ENCODE measurements around the gene SCN5A.
"Not testable (repeated sequence)": the region's sequence is repeated elsewhere in the genome, so short reads cannot be mapped to it uniquely, and the experiment has no call there.

SCN5A gene

GRCh38 chr3:38576526-38577370 is 72.7 kb downstream of the SCN5A start:
- DNase-seq = no peak

- no peak for DNase-seq
Observed at GRCh38 chr3:38576131-38576525, 73.4 kb downstream of the SCN5A start.

- no peak for DNase-seq
Observed at GRCh38 chr3:38575279-38575843, 74.1 kb downstream of the SCN5A start.

GRCh38 chr3:38574411-38575278 is 74.8 kb downstream of the SCN5A start:
- DNase-seq = no peak

- no peak for DNase-seq
Observed at GRCh38 chr3:38573556-38573955, 75.9 kb downstream of the SCN5A start.

GRCh38 chr3:38573111-38573510 is 76.4 kb downstream of the SCN5A start:
- no peak for DNase-seq

- DNase-seq = no peak
Observed at GRCh38 chr3:38567498-38567897, 82.0 kb downstream of the SCN5A start.

- DNase-seq = not testable (repeated sequence)
Observed at GRCh38 chr3:38566794-38567193, 82.7 kb downstream of the SCN5A start.

GRCh38 chr3:38566215-38566528 is 83.3 kb downstream of the SCN5A start:
- no peak for DNase-seq

GRCh38 chr3:38565339-38566214 is 83.9 kb downstream of the SCN5A start:
- DNase-seq = no peak

- no peak for DNase-seq
Observed at GRCh38 chr3:38564631-38565338, 84.7 kb downstream of the SCN5A start.

GRCh38 chr3:38563886-38564270 is 85.6 kb downstream of the SCN5A start:
- no peak for DNase-seq

GRCh38 chr3:38563070-38563885 is 86.2 kb downstream of the SCN5A start:
- DNase-seq = no peak

GRCh38 chr3:38562467-38562925 is 87.0 kb downstream of the SCN5A start:
- no peak for DNase-seq

- no peak for DNase-seq
Observed at GRCh38 chr3:38561746-38562466, 87.6 kb downstream of the SCN5A start.

GRCh38 chr3:38560996-38561717 is 88.3 kb downstream of the SCN5A start:
- DNase-seq = no peak

- DNase-seq = no peak
Observed at GRCh38 chr3:38560284-38560683, 89.2 kb downstream of the SCN5A start.

- DNase-seq = no peak
Observed at GRCh38 chr3:38558864-38559263, 90.6 kb downstream of the SCN5A start.

- DNase-seq = no peak
Observed at GRCh38 chr3:38556640-38557358, 92.7 kb downstream of the SCN5A start.

All from activated effector memory CD4-positive, alpha-beta T cell treated with Interleukin-2 at 50 U/mL for 16 hours (primary cell).